ENCODE data around the gene CDC42EP1. TPM values are rescaled to one million over a fixed set of nuclear protein-coding genes. Genes with fewer than 3 reads are reported as not detected.

Gene CDC42EP1
- total RNA-seq, 1 donor, result 35.5 TPM

DNA sequence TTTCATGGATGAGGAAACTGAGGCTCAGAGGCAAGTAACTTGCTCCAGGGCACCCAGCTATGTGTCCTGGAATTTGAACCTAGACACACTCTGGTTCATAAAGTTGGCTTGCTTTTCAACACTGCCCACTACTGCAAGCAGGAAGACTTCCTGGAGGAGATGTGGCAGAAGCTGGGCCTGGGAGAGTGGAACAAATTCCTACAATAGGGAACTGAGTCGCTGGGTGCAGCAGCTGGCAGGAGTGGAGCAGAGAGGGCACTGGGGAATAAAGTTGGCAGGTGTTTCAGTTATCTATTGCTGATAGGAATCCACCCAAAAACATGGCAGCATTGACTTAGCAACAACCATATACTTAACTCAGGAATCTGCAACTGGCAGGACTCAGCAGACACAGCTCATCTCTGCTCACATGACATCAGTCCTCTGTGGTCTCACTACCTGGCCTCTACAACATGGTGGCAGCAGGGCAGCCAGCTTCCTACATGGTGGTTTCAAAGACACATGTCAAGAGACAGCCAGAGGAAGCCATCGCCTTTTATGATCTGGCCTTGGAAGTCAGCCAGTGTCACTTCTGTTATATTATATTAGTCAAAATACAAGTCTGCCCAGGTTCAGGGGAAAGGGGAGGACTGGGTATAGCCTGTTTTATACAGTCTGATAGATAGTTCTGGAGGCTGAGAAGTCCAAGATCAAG lies 30.5 kb upstream of the CDC42EP1 start:
- TF ChIP-seq, protein P1, sequence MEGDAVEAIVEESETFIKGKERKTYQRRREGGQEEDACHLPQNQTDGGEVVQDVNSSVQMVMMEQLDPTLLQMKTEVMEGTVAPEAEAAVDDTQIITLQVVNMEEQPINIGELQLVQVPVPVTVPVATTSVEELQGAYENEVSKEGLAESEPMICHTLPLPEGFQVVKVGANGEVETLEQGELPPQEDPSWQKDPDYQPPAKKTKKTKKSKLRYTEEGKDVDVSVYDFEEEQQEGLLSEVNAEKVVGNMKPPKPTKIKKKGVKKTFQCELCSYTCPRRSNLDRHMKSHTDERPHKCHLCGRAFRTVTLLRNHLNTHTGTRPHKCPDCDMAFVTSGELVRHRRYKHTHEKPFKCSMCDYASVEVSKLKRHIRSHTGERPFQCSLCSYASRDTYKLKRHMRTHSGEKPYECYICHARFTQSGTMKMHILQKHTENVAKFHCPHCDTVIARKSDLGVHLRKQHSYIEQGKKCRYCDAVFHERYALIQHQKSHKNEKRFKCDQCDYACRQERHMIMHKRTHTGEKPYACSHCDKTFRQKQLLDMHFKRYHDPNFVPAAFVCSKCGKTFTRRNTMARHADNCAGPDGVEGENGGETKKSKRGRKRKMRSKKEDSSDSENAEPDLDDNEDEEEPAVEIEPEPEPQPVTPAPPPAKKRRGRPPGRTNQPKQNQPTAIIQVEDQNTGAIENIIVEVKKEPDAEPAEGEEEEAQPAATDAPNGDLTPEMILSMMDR (IDR thresholded peaks at IDR 0.05; ENCODE audit: extremely low read depth, low read depth, low read length), result no peak
- DNase-seq (ENCODE audit: insufficient read length, low spot score, missing footprints), result peak; percentile 39
- Histone ChIP-seq H4K20me1 (ENCODE audit: insufficient read depth, low read length) (no peaks in the 10 kb centered on the region), H3K79me2 (ENCODE audit: insufficient read depth, low read length) (no peaks in the 10 kb centered on the region), H3K4me1 (ENCODE audit: insufficient read depth, low read length) (peaks cover 44% of the 10 kb centered on the region), H2AFZ (ENCODE audit: low read length) (no peak overlapping the region), H3K36me3 (ENCODE audit: insufficient read depth, low read length) (no peaks in the 10 kb centered on the region), H3K27ac (ENCODE audit: low read depth, low read length) (no peak overlapping the region), H3K4me3 (ENCODE audit: insufficient read depth, low read length) (no peak overlapping the region), H3K27me3 (ENCODE audit: insufficient read depth, low read length) (no peaks in the 10 kb centered on the region), H3K4me2 (ENCODE audit: insufficient read depth, low read length) (no peak overlapping the region), H3K9me3 (ENCODE audit: low read depth, low read length) (no peaks in the 10 kb centered on the region)

DNA sequence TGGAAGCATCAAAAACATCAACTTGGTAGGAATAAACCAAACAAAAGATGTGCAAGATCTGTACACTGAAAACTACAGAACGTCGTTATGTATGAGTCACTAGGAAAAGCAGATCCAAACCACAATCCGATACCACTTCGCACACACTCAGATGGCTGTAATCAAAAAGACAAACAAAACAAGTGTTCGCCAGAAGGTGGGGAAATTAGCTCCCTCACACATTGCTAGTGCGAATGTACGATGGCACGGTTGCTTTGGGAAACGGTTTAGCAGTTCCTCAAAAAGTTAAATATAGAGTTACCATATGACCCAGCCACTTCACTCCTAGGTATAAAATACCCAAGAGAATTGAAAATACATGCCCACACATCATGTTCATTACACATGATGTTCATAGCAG lies 26.3 kb upstream of the CDC42EP1 start:
- Histone ChIP-seq H3K36me3 (ENCODE audit: insufficient read depth, low read length) (no peaks in the 10 kb centered on the region), H3K4me2 (ENCODE audit: insufficient read depth, low read length) (peak overlapping the region; percentile 57), H2AFZ (ENCODE audit: low read length) (no peak overlapping the region), H3K4me3 (ENCODE audit: insufficient read depth, low read length) (no peak overlapping the region), H3K4me1 (ENCODE audit: insufficient read depth, low read length) (peaks cover 16% of the 10 kb centered on the region), H3K27me3 (ENCODE audit: insufficient read depth, low read length) (no peaks in the 10 kb centered on the region), H4K20me1 (ENCODE audit: insufficient read depth, low read length) (no peaks in the 10 kb centered on the region), H3K9me3 (ENCODE audit: low read depth, low read length) (no peaks in the 10 kb centered on the region), H3K79me2 (ENCODE audit: insufficient read depth, low read length) (no peaks in the 10 kb centered on the region), H3K27ac (ENCODE audit: low read depth, low read length) (peak overlapping the region; percentile 56)
- DNase-seq (ENCODE audit: insufficient read length, low spot score, missing footprints), result peak; percentile 90
- TF ChIP-seq, protein P1 (IDR thresholded peaks at IDR 0.05; ENCODE audit: extremely low read depth, low read depth, low read length), result no peak

DNA sequence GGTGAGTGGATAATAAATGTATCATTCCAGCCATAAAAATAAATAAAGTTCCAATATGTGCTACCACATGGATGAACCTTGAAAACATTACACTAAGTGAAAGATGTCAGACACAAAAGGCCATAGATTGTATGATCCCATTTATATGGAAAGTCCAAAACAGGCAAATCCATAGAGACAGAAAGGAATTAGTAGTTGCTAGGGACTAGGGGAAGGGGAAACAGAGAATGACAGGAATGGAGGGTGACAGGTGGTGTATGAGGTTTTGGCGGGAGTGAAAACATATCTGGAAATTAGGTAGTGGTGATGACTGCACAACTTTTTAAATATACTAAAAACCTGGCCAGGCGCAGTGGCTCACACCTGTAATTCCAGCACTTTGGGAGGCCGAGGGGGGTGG lies 25.8 kb upstream of the CDC42EP1 start:
- no peaks in the 10 kb centered on the region for H4K20me1 ChIP-seq (ENCODE audit: insufficient read depth, low read length)
- no peaks in the 10 kb centered on the region for H3K36me3 ChIP-seq (ENCODE audit: insufficient read depth, low read length)
- H3K27ac ChIP-seq (ENCODE audit: low read depth, low read length), result peak overlapping the region; percentile 56
- peaks cover 18% of the 10 kb centered on the region for H3K4me1 ChIP-seq (ENCODE audit: insufficient read depth, low read length)
- TF ChIP-seq, protein P1 (IDR thresholded peaks at IDR 0.05; ENCODE audit: extremely low read depth, low read depth, low read length), result no peak
- peak; percentile 69 for DNase-seq (ENCODE audit: insufficient read length, low spot score, missing footprints)
- H3K4me3 ChIP-seq (ENCODE audit: insufficient read depth, low read length), result no peak overlapping the region
- H3K79me2 ChIP-seq (ENCODE audit: insufficient read depth, low read length), result no peaks in the 10 kb centered on the region
- H3K4me2 ChIP-seq (ENCODE audit: insufficient read depth, low read length), result peak overlapping the region; percentile 57
- no peaks in the 10 kb centered on the region for H3K27me3 ChIP-seq (ENCODE audit: insufficient read depth, low read length)
- no peaks in the 10 kb centered on the region for H3K9me3 ChIP-seq (ENCODE audit: low read depth, low read length)
- H2AFZ ChIP-seq (ENCODE audit: low read length), result no peak overlapping the region

DNA sequence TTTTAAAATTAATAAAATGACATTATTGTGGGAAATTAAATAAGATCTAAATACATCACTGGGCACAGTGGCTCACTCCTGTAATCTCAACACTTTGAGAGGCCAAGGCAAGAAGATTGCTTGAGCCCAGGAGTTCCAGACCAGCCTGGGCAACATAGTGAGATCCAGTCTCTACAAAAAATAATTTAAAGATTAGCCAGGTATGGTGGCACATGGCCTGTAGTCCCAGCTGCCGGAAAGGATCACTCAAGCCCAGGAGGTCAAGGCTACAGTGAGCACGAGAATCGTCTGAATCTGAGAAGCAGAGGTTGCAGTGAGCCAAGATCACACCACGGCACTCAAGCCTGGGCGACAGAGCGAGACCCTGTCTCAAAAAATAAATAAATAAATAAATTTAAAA lies 25.1 kb upstream of the CDC42EP1 start:
- no peaks in the 10 kb centered on the region for H4K20me1 ChIP-seq (ENCODE audit: insufficient read depth, low read length)
- TF ChIP-seq, protein P1 (IDR thresholded peaks at IDR 0.05; ENCODE audit: extremely low read depth, low read depth, low read length), result no peak
- H3K27me3 ChIP-seq (ENCODE audit: insufficient read depth, low read length), result no peaks in the 10 kb centered on the region
- no peak overlapping the region for H2AFZ ChIP-seq (ENCODE audit: low read length)
- H3K4me3 ChIP-seq (ENCODE audit: insufficient read depth, low read length), result no peak overlapping the region
- no peak overlapping the region for H3K27ac ChIP-seq (ENCODE audit: low read depth, low read length)
- no peaks in the 10 kb centered on the region for H3K36me3 ChIP-seq (ENCODE audit: insufficient read depth, low read length)
- DNase-seq (ENCODE audit: insufficient read length, low spot score, missing footprints), result no peak
- H3K4me1 ChIP-seq (ENCODE audit: insufficient read depth, low read length), result peaks cover 18% of the 10 kb centered on the region
- no peaks in the 10 kb centered on the region for H3K79me2 ChIP-seq (ENCODE audit: insufficient read depth, low read length)
- H3K9me3 ChIP-seq (ENCODE audit: low read depth, low read length), result no peaks in the 10 kb centered on the region
- no peak overlapping the region for H3K4me2 ChIP-seq (ENCODE audit: insufficient read depth, low read length)
